Tibial nerve (tissue), 4 donors: Measurements from ENCODE around the gene BCAN.

ENCODE experiments used
- EP300 ChIP-seq, 2 donors: sonication (generic); formaldehyde crosslinking; IDR thresholded peaks; one replicate each; pipeline ENCODE4 v1.6.1; 2017; ENCODE audit warnings: antibody characterized with exemption in 2 of 2, mild to moderate bottlenecking in 1 of 2
- POLR2A ChIP-seq, 2 donors: fragments of 450-650 bp; IDR thresholded peaks; one replicate each; pipeline ENCODE4 v1.6.1; 2017; ENCODE audit warnings: antibody characterized with exemption in 2 of 2, mild to moderate bottlenecking in 2 of 2, moderate library complexity in 2 of 2
- TF ChIP-seq, protein P1 (sequence below), 5 experiments: fragments of 200-600 bp in 3 of 5; fragments of 450-650 bp in 2 of 5; sonication (generic) in 3 of 5; IDR thresholded peaks; one replicate each; pipeline ENCODE4 v1.5.1; 2016 to 2019; ENCODE audit warnings: antibody characterized with exemption in 5 of 5, mild to moderate bottlenecking in 3 of 5, moderate library complexity in 2 of 5

DNA sequence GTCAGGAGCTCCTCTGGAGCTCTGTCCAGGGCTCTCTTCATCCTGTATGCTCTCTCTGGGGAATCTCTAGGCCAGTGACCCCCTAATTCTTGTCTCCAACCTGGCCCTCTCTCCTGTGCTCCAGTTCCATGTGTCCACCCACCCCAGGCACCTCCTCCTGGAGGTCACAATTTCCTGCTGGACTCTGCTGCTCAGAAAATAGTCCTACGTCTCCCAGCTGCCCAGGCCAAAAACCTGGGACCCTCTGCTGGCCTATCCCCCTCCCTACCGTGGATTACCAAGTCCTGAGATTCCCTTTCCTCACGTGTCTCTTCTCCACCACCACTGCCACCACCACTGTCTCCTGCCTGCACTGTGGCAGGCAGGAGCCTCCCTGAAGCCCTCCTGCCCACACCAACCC lies 23.6 kb downstream of the BCAN start:
- TF ChIP-seq POLR2A (IDR thresholded peaks at IDR 0.05) (no peak), EP300 (IDR thresholded peaks at IDR 0.05) (no peak)
- TF ChIP-seq, protein P1, sequence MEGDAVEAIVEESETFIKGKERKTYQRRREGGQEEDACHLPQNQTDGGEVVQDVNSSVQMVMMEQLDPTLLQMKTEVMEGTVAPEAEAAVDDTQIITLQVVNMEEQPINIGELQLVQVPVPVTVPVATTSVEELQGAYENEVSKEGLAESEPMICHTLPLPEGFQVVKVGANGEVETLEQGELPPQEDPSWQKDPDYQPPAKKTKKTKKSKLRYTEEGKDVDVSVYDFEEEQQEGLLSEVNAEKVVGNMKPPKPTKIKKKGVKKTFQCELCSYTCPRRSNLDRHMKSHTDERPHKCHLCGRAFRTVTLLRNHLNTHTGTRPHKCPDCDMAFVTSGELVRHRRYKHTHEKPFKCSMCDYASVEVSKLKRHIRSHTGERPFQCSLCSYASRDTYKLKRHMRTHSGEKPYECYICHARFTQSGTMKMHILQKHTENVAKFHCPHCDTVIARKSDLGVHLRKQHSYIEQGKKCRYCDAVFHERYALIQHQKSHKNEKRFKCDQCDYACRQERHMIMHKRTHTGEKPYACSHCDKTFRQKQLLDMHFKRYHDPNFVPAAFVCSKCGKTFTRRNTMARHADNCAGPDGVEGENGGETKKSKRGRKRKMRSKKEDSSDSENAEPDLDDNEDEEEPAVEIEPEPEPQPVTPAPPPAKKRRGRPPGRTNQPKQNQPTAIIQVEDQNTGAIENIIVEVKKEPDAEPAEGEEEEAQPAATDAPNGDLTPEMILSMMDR (IDR thresholded peaks at IDR 0.05): no peak
